HG02973 (cell line): ENCODE data around the gene TPH2.

Source experiments
- ATAC-seq: cut with Tn5 transposase; IDR thresholded peaks from one replicate; pipeline ENCODE4 v1.9.1; 2021; ENCODE audit warnings: moderate library complexity; ENCODE audit not compliant: unreplicated experiment

Gene TPH2

DNA sequence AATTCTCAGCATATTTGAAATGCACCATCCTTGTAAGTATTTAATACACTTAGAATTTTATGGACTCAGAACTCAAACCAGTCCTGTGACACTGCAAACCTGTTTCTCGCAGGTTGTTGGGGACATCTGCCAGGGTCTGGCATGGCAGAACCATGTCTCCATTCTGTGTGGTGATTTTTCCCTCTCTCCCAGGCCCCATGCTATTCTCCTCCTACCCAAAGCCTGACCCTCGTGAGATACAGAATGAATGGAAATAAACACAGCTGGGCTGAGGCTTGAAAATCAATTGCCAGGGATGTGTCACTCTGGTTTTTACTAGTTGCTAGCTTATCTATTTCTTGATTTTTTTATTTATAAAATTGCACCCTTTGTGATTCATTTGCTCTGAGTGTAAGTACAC, 19.8 kb downstream of the TPH2 start:
- no peak for ATAC-seq

DNA sequence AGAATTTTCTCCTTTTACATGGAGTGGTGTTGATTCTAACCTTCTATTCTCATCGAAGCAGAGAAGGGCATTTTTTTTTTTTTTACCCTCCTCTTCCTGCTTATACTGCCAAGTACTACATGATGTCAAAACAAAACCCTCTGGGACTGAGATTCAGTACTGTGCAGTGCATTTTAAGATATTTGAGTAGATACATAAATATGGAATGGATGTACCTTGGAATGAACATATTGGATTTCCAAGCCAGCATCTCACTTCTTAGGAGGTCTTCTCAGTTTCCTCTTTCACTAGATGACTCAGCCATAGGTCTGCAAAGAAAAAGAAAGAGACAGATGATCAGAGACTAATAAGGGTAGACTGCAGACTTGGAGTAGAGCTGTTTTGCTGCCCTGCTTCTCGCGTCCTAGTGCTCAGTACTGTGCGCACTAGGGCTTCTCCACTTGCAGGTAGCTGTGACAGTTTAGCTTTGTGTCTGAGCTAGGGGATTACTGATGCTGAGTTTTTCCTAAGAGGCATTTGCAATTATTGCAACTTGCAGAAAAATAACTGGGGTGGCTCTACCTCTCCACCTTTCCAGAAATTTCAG, 20.4 kb downstream of the TPH2 start:
- no peak for ATAC-seq

DNA sequence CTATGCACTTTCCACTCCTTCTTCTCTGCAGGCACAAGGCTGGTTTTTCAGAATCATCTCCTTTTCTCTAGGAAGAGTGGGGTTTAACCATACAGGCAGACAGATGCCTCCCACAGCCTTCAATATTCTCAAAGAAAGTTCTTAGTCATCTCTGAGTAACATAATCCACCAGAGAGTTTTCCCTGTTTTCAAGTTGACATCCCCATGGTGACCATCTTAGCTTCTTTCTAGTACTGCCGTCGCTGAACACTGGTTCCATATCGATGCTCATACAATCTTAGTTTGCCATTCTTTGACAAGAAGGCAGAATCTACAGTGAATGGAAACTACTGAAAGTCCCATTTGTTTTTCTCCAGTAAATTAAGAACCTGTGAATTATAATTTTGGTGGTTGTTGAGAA, 28.6 kb downstream of the TPH2 start:
- no peak for ATAC-seq

DNA sequence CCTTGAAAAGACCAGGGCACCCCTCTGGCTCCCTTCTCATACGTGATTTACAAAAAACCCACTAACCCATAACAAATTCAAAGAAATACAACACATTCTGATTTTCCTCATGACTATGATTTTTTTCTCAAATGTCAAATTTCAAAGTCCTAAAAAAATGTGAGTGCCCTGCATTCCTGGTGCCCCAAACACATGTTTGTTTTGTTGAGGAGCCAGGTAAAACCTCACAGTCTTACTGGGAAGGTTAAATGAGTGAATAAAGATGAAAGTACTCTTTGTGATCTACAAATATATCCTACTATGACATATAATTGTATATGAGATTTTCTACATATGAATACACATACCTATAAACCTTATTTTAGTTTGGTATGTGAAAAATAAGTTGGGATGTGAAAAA, 30.7 kb downstream of the TPH2 start:
- no peak for ATAC-seq

DNA sequence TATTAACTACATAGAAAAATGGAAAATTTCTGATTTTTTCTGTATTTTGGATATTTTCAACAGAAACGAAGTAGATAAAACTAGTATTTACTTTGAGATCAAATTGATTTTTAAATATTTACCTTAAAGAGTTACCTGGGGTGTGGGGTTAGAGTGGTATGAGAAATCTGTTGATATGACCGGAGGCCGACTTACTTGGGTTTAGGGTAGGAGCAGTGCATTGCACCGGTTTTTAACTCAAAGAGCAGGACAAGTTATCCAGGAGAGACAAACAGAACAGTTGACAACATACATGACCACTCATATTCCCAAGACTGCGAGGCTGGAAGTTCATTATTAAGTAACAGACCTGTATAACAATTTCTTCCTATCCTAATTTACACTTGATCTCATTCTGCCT, 31.4 kb downstream of the TPH2 start:
- no peak for ATAC-seq

DNA sequence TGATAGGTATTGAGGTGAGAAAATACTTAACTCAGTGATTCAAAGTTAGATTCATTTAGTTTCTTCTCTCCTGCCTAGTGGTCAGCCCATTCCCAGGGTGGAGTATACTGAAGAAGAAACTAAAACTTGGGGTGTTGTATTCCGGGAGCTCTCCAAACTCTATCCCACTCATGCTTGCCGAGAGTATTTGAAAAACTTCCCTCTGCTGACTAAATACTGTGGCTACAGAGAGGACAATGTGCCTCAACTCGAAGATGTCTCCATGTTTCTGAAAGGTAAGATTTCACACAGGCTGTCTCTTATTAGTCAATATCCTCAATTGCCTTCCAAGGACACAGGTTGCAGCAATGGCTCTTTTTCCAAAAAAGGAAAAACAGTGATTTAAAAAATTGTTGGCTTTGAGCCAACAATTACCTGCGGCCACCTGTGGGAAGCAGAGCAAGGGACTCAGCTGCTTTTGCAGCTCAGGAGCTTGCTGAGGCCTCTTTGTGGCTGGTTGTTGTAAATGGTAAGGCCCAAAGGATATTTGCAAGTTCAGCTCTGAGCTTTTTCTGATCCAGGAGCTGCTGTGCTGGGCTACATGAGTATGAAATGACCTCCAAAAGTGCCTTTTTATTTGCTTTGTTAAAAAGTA, 33.9 kb downstream of the TPH2 start:
- ATAC-seq = no peak

DNA sequence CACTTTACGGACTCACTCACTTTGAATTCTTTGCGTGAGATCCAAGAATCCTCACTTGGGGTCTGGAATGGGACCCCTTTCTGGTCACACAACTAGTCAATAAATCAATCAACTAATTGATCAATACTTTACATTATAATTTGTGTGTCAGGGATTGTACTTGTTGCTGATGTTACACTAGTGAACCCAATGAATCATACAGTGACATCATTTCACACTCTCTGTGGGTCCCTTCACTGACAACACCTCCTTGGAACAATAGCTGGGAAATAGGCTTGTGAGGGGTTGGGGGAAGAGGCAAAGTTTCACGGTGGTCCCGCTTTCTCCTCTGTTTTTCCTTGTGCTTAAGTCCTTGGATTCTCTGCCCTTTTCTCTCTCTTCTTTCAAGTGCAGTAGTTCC, 35.0 kb downstream of the TPH2 start:
- no peak for ATAC-seq

DNA sequence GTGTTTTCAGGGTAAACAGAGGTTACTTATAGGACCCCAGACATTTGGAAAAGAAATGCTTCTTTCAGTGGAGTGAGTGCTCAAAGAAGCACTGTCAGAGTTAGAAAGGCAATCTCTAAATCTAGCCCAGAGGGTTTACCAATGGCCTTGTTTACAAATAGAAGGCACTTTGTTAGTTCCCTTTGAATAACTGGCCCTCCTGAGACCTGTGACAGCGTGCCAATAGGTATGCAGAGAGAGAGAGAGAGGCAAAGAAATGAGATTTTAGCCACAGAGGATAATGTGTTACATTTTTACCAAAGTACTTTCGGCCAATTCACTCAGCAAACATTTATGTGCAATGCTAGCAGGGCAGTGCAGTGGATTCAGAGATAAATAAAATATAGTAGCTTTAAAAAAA, 41.9 kb downstream of the TPH2 start:
- no peak for ATAC-seq

DNA sequence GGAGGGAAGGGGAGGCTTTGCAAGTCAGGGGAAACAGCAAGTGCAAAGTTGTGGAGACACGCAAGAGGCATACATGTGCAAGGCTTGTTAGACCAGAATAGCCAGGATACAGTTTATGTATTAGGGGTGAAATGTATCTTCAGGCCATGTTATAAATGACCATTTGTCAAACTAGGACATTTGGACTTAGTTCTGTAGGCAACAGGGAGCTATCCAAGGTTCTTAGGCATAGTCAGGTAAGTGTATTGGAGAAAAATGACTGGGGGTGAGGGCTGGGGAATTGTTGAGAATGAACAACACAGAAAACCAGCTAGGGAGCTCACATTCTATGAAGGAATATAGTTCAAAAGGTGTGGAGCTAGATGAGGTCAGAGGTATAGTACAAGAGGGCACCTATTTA, 42.5 kb downstream of the TPH2 start:
- no peak for ATAC-seq

DNA sequence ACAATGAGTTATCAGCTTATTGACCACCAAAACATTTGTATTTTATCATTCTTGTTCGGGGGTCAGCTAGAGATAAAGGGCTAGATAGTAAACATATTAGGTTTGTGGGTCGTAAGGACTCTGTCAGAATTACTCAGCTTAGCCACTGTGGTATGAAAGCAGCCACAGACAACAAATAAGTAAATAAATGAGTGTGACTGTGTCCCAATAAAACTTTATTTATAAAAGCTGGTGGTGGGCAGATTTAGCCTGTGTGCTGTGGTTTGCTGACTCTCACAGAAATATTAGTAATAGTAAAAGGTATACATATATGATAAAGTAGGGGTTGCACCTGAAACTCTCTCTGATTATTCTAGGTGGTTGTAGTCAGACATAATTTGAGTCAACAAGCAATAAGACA, 56.1 kb downstream of the TPH2 start:
- no peak for ATAC-seq

DNA sequence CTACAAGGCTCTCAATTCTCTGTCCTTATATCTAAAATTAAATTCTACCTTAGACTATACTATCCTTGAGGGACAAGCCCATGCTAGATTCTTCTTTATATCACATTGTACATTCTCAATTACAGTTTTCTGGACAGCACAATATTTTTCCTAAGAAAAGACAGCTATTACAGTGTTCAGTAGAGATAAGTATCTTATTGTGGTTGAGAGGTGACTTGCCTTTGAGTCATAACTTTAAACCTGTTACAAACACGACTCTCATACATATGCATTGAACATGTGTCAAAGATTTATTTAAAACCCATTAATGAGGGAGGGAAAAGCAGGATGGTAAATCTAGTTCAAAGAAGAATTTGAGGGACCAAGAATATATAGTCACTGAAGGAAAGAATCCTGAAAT, 61.1 kb downstream of the TPH2 start:
- no peak for ATAC-seq

DNA sequence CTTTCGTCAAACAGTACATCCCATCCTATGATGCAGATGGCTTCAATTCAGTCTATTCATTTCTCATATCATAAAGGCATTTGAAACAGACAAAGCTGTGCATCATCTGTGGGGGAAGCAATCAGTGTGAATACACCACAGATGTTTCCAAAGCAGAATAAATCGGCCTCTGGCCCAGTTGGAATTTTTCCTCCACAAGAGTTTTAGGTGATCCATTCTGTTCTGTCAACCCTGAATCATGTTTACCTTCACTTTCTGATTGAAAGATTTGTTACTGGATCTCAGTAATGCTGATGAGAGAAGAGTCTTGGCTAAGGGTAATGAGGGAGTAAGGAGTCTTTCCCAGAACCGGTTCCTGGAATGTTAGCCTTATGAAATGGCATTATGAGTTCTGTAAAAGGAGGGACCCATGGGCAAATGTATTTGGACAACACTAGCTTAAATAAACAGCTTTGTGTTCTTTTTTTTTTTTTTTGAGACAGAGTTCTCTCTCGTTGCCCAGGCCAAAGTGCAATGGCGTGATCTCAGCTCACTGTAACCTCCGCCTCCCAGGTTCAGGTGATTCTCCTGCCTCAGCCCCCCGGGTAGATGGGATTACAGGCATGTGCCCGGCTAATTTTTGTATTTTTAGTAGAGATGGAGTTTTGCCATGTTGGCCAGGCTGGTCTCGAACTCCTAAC, 62.5 kb downstream of the TPH2 start:
- ATAC-seq = no peak

DNA sequence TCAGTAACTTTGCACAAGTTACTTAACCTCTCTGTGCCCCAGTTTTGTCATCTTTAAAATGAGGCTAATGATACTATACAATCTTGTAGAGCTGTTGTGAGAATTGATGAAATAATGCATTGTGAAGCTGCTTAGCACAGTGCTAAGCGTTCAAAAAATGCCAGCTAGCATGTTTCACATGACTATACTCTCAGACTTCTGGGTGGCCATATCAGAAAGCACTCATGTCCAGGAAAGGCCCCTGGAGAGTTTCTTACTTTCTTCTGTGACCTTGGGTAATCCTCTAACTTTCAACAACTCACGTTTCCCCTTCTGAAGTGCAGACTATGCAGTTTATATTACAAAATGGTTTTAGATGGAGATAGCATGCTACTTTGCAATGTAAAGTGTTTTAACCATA, 68.1 kb downstream of the TPH2 start:
- no peak for ATAC-seq

DNA sequence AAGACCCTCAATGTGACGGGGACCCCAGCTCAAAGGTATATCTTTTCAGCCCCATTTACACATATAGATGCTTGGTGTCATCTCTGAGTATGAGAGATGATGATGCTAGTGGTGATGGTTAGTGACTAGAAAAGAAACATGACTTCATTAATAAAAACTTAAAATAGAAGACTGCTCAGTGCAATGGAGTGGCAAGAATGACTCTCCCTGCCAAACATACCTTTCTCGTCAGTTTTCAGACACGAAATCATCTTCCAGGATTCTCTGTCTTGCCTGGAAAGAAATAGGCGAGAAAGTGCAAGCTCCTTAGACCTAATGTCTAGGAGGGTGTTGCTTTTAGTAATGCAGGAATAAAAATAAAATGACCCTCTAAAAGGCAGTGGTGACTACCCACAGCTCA, 71.7 kb downstream of the TPH2 start:
- no peak for ATAC-seq

DNA sequence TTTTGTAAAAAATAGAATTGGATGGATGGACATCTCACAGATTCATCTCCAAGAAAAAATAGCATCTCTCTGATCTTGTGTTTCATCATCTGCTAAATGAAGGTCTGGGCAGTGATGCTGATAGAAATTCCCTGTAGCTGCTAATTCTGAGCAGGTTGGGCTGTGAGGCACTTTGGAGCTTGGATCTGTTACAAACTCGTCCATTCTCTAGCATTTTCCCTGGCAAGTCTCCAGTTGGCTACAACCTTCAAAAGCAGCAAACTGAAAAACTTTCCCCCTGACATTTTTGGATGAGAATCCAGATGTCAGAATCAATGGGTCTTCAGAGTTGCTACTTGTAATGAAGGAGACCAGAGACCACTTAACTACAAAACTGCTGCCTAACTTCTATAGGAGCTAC, 72.7 kb downstream of the TPH2 start:
- no peak for ATAC-seq

DNA sequence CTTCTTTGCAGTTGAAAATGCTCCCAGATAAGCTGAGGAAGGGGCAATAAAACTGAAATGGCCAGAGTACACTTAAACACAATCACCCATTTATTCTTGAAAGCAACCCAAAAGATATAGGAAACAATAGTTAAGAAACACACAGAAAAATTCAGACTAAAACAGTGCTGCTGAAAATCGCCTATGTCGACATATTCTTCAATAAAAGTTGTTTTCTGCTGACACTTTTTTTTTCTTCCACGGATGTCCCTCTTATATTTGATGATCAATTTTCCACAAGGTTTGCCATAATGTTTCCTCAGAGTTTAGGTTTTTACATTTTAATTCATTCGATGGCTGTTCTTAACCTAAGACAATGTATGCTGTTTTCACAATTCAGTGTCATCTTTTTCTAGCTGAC, 74.2 kb downstream of the TPH2 start:
- no peak for ATAC-seq

DNA sequence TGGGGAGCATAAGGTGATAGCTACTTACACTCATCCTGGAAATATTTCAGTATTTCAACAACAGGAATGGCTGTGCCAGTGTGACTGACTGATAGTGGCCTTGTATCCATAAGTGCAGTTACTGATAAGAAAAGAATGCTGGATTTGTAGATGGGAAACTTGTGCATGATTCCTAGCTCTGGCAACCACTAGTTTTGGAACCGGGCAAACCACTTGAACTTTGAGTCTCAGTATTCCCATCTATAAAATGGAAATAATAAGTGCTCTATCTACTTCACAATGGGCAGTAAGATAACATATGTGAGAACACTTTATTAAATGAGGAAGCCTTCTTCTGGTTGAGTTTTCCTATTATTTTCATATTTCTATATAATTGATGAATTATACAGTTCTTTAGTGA, 77.2 kb downstream of the TPH2 start:
- ATAC-seq = no peak

DNA sequence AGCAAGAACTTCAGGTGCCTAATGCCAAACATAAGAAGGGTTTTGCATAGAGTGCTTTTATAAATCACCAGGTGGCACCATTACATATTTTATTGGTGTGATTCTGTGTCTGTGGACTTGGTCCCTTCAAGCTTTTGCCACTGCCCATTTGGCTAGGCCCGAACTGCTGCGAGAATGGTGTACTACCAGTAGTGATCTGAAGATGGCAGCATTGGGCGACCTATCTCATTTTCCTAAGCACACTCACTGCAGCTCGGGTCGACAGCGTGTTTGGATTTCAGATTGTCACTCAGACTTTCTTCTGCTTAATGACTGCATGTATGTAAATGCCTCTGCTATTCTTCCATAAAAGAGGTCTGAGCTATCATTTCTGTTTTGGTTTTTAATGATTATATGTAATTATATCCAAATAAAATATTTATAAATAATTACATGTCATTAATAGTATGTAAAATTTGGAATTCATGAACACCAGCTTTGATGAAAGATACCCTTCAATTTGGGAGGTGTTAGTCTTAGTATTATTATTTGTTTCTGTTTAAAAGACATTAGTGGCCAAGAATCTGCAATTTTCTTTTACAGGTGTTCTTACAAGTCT, 78.5 kb downstream of the TPH2 start:
- peak; percentile 96 for ATAC-seq

DNA sequence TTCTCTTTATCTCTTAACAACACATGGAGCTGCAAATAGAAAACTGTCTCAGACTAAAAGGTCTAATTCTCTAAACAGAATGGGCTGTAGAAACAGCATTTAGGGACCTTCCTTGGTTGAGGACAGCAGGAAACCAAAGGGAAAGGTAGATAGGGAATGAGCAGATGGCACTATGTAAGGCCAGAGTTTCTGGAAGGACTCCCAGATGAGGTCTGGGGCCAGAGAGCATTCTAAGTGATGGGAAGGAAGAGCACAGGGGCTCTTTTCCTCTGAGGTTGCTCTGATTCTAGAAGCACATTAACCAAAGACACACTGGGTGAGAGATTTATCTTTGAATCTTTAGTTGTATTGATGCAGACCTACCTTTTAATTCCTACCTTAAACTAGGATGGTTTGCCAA, 79.4 kb downstream of the TPH2 start:
- ATAC-seq = no peak

DNA sequence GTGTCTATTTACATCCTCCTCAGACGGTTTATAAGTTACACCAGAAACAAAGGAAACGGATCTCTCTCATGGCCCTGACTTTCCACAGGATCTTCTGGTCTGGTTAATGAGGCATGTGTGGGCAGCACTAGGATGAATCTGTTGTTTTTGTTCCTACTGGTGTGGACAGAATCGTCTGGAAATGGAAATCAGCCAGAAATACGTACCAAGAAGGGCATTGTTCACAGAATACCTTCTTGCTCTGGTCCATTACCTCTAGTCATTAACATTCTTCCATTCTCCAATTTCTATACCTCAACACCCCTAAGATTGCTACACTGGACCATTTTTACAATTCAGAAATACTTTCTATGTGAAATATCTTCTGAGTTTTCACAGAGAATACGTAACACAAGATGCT, 86.0 kb downstream of the TPH2 start:
- no peak for ATAC-seq

DNA sequence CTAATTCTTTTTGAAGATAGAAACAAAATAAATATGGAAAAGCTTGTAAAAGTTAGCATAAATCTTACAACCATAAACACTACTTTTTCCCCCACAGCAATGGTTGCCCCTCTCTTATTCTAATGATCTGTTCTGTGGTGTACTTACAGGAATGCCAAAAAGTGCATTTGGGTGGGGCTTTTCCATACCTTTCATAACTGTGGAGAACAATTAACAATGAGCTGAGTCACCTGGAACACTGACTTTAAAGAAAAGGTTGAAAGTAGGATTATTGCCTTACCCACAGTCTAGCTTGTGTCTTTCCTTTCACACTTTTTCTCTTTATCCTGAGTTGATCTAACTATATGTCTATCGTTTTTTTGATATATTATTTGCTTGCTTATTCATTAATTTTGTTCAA, 86.9 kb downstream of the TPH2 start:
- no peak for ATAC-seq

DNA sequence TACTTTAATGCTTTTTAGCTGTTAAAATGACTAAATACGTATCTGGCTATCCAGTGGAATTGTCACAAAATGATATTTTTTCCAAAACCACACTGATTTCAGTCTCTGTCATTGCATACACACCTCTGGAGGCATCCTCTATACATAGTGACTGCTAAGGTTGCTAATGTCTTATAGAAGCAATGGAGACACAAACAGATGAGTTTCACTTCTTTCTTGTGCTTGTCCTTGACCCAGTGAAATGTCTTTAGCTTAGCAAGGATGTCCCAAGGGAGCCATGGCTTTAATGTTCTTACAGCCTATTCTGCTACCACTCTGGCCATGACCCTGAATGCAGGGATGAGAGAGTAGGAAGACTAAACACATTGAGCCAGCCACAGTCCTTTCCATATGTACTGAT, 90.3 kb downstream of the TPH2 start:
- ATAC-seq = no peak
